CD4-positive, alpha-beta T cell treated with Interleukin-6 for 4 hours (primary cell): ENCODE measurements around the gene SCAP.
A peak's percentile ranks its signal among the peaks of the same experiment; 100 is the strongest.

Source experiments
- DNase-seq: peaks from one replicate; pipeline ENCODE4 v3.0.0-alpha.2; 2020; ENCODE audit warnings: mixed read lengths

SCAP gene

GRCh38 chr3:47429476-47430270, 46.1 kb downstream of the SCAP start:
- DNase-seq: no peak

- DNase-seq: no peak
Measured at GRCh38 chr3:47428662-47429061, 47.1 kb downstream of the SCAP start.

- DNase-seq: no peak
Measured at GRCh38 chr3:47427866-47428265, 47.9 kb downstream of the SCAP start.

- no peak for DNase-seq
Measured at GRCh38 chr3:47425959-47426358, 49.8 kb downstream of the SCAP start.

GRCh38 chr3:47425383-47425778, 50.4 kb downstream of the SCAP start:
- DNase-seq: no peak

- no peak for DNase-seq
Measured at GRCh38 chr3:47424434-47425382, 51.0 kb downstream of the SCAP start.

- DNase-seq: no peak
Measured at GRCh38 chr3:47423548-47424145, 52.1 kb downstream of the SCAP start.

GRCh38 chr3:47422743-47423142, 53.0 kb downstream of the SCAP start:
- DNase-seq: no peak

- DNase-seq: no peak
Measured at GRCh38 chr3:47421741-47422649, 53.7 kb downstream of the SCAP start.

GRCh38 chr3:47420511-47421484, 54.9 kb downstream of the SCAP start:
- DNase-seq: peak; percentile 90

- no peak for DNase-seq
Measured at GRCh38 chr3:47420044-47420430, 55.7 kb downstream of the SCAP start.

GRCh38 chr3:47419083-47420043, 56.4 kb downstream of the SCAP start:
- no peak for DNase-seq

- no peak for DNase-seq
Measured at GRCh38 chr3:47418167-47419082, 57.3 kb downstream of the SCAP start.

GRCh38 chr3:47416041-47416440, 59.7 kb downstream of the SCAP start:
- DNase-seq: no peak

GRCh38 chr3:47414666-47415587, 60.8 kb downstream of the SCAP start:
- DNase-seq: no peak

GRCh38 chr3:47414161-47414564, 61.6 kb downstream of the SCAP start:
- no peak for DNase-seq

- no peak for DNase-seq
Measured at GRCh38 chr3:47413751-47414150, 62.0 kb downstream of the SCAP start.
